NCI-H69 (cell line): Measurements from ENCODE around the gene B4GALNT3.
"Not testable (repeated sequence)": the region's sequence is repeated elsewhere in the genome, so short reads cannot be mapped to it uniquely, and the experiment has no call there.

Experiments used
- DNase-seq: peaks from one replicate; lab custom pipeline; 2025; lab: John Stamatoyannopoulos, UW

Gene B4GALNT3

GRCh38 chr12:575948-576614 is 116.3 kb downstream of the B4GALNT3 start:
- peak; percentile 88 for DNase-seq

- no peak for DNase-seq
Observed at GRCh38 chr12:576615-577110, 116.9 kb downstream of the B4GALNT3 start.

GRCh38 chr12:577994-578747 is 118.4 kb downstream of the B4GALNT3 start:
- DNase-seq: not testable (repeated sequence)

DNA sequence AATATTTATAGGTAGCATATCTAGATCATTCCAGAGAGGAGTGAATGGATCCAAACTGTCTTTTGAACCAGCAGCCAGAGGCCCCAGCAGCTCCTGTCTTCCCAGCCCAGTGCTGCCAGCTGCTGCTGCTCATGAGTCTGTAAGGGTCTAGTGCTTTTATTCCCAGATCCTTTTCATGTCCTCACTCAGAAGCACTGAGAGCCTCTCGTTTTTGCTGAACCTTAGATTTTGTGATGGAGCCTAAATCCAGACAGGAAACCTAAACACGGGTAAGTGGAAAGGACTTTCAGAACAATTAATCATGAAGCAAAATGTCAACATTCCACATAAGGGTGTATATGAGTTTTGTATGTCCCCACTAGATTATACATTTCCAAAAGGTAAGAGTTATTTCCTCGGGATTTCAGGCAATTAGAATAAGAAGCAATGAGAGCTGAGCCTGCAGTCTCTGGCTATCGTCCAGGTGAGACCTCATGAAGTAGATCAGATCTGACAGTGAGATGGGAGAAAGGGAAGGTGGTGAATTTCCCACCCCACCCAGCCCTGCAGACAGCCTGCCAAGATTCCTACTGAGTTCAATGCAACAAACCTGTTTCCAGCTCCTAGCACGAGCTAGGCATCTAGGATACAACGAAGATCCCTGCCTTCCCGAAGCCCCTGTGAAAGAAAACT is 119.1 kb downstream of the B4GALNT3 start:
- DNase-seq: peak; percentile 58

DNA sequence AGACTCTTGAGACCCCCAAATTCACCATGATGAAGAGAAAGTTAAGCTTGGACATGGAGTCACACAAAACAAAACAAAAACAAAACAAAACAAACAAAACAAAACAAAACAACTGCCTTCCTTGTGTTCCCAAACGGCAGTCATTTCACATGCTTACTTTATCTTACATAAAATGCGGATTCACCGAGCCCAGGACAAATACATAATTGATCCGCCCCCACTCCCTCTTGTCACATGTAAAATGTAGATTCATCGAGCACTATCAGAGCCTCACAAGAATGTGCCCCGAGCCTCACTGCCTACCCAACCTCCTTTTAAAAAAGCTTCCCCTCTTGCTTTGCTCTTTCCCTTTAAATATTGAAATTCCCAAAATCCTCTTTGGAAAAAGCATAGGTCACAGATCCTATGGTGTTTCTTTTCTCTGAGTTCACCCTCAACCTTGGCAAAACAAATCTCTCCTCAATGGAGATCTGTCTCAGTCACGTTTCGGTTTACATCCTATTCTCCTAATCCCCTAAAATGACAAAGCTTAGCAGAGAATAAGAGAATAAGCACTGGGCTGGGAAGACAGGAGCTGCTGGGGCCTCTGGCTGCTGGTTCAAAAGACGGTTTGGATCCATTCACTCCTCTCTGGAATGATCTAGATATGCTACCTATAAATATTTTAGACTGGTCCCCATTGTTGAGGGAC is 119.8 kb downstream of the B4GALNT3 start:
- no peak for DNase-seq

GRCh38 chr12:580813-581212 is 121.1 kb downstream of the B4GALNT3 start:
- no peak for DNase-seq

DNA sequence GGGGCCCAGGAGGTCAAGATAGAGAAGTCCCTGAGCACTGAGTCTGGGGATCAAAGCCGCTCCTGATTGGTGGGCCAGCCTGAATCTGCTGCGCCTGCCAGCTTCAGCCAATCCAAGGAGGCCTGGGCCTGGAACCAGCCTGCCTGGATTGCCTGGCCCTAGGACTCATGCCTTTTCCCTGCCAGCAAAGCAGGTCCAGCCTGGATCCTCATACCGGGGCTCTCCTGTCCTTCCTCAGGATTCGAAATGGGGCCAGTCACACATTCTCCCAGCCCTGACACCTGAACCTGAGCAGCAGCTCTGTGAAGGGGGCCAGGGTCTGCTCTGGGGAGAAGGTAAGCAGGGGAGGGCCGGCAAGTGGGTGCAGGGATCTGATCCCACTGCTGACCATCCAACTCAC is 121.6 kb downstream of the B4GALNT3 start:
- no peak for DNase-seq

- DNase-seq: no peak
Observed at GRCh38 chr12:581746-582145, 122.0 kb downstream of the B4GALNT3 start.

- no peak for DNase-seq
Observed at GRCh38 chr12:583251-583869, 123.6 kb downstream of the B4GALNT3 start.

GRCh38 chr12:585062-586061 is 125.6 kb downstream of the B4GALNT3 start:
- DNase-seq: peak; percentile 75

DNA sequence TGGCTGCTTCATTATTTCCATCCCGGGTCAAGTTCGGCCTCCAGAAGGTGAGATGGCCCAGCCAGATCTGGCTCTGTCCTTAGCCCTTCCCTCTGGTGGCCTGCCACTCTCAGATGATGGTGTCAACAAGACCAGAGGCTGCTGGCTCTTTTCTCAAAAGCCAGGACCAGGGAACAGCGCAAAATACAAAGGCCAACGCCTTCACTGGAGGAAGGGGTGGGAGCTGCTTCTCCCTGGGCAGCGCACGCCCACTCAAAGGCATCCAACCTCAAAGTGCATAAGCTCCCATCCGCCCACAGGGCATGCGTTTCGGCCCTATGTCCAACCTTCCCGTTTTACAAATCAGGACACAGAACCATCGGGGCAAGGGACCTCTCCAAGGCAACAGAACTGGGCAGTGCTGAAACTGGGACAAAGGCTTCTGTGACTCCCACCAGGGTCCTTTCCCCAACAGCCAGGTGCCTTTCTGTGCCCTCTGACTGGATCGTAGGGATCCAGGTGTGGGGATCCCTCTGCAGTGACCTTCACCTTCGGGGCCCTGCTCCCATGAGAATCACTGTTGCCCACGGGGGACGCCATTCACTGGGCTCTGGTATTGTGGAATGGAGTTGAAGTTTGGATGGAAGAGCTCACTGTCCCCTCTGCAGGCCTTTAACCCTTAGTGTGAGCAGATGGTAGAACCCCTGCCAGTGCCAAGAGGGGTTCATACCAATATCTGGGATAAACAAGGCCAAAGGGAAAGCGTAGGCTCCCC is 126.8 kb downstream of the B4GALNT3 start:
- DNase-seq: no peak

- DNase-seq: no peak
Observed at GRCh38 chr12:587132-588023, 127.6 kb downstream of the B4GALNT3 start.

DNA sequence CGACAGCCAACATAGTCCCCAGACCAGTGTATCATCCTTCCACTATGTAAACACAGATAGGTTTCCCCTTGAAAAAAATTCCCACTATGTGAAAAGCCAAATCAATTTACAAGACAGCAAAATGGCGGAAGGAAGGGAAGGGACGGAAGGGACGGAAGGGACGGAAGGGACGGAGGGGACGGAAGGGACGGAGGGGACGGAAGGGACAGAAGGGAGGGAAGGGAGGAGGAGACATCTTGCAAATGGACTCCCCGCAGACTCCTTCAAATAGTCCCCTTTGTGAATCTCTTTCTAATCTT is 128.2 kb downstream of the B4GALNT3 start:
- DNase-seq: no peak

GRCh38 chr12:588646-589045 is 128.9 kb downstream of the B4GALNT3 start:
- DNase-seq: no peak

GRCh38 chr12:590206-590750 is 130.5 kb downstream of the B4GALNT3 start:
- no peak for DNase-seq

- peak; percentile 74 for DNase-seq
Observed at GRCh38 chr12:591167-592023, 131.7 kb downstream of the B4GALNT3 start.

GRCh38 chr12:592024-592505 is 132.3 kb downstream of the B4GALNT3 start:
- no peak for DNase-seq
